ENCODE measurements around the gene PITPNM1. TPM values are rescaled to one million over a fixed set of nuclear protein-coding genes. Genes with fewer than 3 reads are reported as not detected.

PITPNM1 gene
- total and polyA plus RNA-seq, 2 of the 13 experiments (the other 11 are each of a cell fraction or from before 2014, with no cell fraction given) = 8.2 to 8.5 TPM

GRCh38 chr11:67504005-67504949, 886 bp downstream of the PITPNM1 start:
- CTCF ChIA-PET (ENCODE audit: low intra/inter-chr PET ratio, low total read pairs) = interaction anchor here (2.2 kb wide), 1 partner anchor 114 kb away, joined by 18 read pairs; no protein-coding TSS in a partner anchor
- H2AFZ ChIP-seq (ENCODE audit: low read length) = no peak overlapping the region
- TF ChIP-seq RFXANK (CRISPR knock-in tag; IDR thresholded peaks at IDR 0.05) (no peak), KDM2A (CRISPR knock-in tag; IDR thresholded peaks at IDR 0.05; ENCODE audit: borderline replicate concordance, low read depth) (0 out of 2 replicates have a peak, but pooled peaks have one; percentile 13), SALL1 (CRISPR knock-in tag; IDR thresholded peaks at IDR 0.05) (0 out of 2 replicates have a peak, but pooled peaks have one; percentile 5), TOPORS (CRISPR knock-in tag; IDR thresholded peaks at IDR 0.05) (no peak), ZNF567 (CRISPR knock-in tag; IDR thresholded peaks at IDR 0.05; ENCODE audit: borderline replicate concordance) (0 out of 2 replicates have a peak, but pooled peaks have one; percentile 39), RXRA (CRISPR knock-in tag; IDR thresholded peaks at IDR 0.05) (0 out of 2 replicates have a peak, but pooled peaks have one; percentile 43), ZSCAN21 (CRISPR knock-in tag; IDR thresholded peaks at IDR 0.05; ENCODE audit: borderline replicate concordance) (0 out of 2 replicates have a peak, but pooled peaks have one; percentile 24), ZNF605 (CRISPR knock-in tag; IDR thresholded peaks at IDR 0.05) (no peak), ZNF292 (CRISPR knock-in tag; IDR thresholded peaks at IDR 0.05; ENCODE audit: borderline replicate concordance, low read depth) (0 out of 2 replicates have a peak, but pooled peaks have one; percentile 20), TRAFD1 (CRISPR knock-in tag; IDR thresholded peaks at IDR 0.05; ENCODE audit: borderline replicate concordance) (no peak), THRA (CRISPR knock-in tag; IDR thresholded peaks at IDR 0.05; ENCODE audit: borderline replicate concordance) (no peak), ZNF280D (CRISPR knock-in tag; IDR thresholded peaks at IDR 0.05) (0 out of 2 replicates have a peak, but pooled peaks have one; percentile 33), FOXK1 (CRISPR knock-in tag; IDR thresholded peaks at IDR 0.05; ENCODE audit: borderline replicate concordance, low read depth) (no peak), SIN3A (IDR thresholded peaks at IDR 0.05; ENCODE audit: borderline replicate concordance, low read depth, low read length) (peak; percentile 21; the same call in 1 of the 2 replicates), NFE2L2 (IDR thresholded peaks at IDR 0.05; ENCODE audit: low read length) (no peak), RFX1 (IDR thresholded peaks at IDR 0.05) (peak; percentile 56), NCOA5 (CRISPR knock-in tag; IDR thresholded peaks at IDR 0.05) (no peak)

More at GRCh38 chr11:67504005-67504949, 886 bp downstream of the PITPNM1 start:
- WGBS (ENCODE audit: low lambda C conversion rate) = 16% methylated on average over 20 of the region's 101 CpGs
- no TSS peak for BruUV-seq (replicated peaks)
- Histone ChIP-seq H3K4me2 (ENCODE audit: low read depth, low read length) (peak overlapping the region; percentile 95), H3K4me3 (replicated peaks in 1 of 3; ENCODE audit: insufficient read depth in 1 of 3, low read depth in 2 of 3, low read length in 3 of 3) (peak overlapping the region; percentile 54 to 91 (median 82)), H3K79me2 (ENCODE audit: insufficient read depth, low read length) (peaks cover 10% of the 10 kb centered on the region), H3K36me3 (replicated peaks in 1 of 2; ENCODE audit: control insufficient read depth in 1 of 2, insufficient read depth in 2 of 2, low read length in 2 of 2) (no peaks in the 10 kb centered on the region; a peak in 1 of 5 replicates), H3K9me3 (ENCODE audit: low read length) (no peaks in the 10 kb centered on the region), H3K27ac (ENCODE audit: extremely low read length, insufficient read depth, low read length) (no peak overlapping the region), H3K9ac (ENCODE audit: insufficient read depth, low read depth, low read length) (peak overlapping the region; percentile 72; the same call in 1 of the 2 replicates), H3K27me3 (ENCODE audit: control insufficient read depth in 1 of 2, insufficient read depth in 2 of 2, low read length in 2 of 2) (no peaks in the 10 kb centered on the region), H3K4me1 (ENCODE audit: insufficient read depth, low read length) (peaks cover 34% of the 10 kb centered on the region), H4K20me1 (ENCODE audit: insufficient read depth, low read length) (no peaks in the 10 kb centered on the region)
- DNase-seq (ENCODE audit: low spot score) (no peak), ATAC-seq (no peak), FAIRE-seq (no peak)
- POLR2A ChIA-PET = no interaction called here
- in situ Hi-C loops (cut with HindIII; ENCODE audit: extremely low pct_ligation_motif_present, low pct_unique_long_range_greater_than_20kb) = no loop called here
- intact Hi-C loops (cut with micrococcal nuclease; ENCODE audit: unreplicated experiment) = no loop called here

Data from HepG2 (cell line).